ENCODE measurements around the gene PTPRN2.
A peak's percentile ranks its signal among the peaks of the same experiment; 100 is the strongest.
"Not testable (repeated sequence)": the region's sequence is repeated elsewhere in the genome, so short reads cannot be mapped to it uniquely, and the experiment has no call there.

PTPRN2 gene

DNA sequence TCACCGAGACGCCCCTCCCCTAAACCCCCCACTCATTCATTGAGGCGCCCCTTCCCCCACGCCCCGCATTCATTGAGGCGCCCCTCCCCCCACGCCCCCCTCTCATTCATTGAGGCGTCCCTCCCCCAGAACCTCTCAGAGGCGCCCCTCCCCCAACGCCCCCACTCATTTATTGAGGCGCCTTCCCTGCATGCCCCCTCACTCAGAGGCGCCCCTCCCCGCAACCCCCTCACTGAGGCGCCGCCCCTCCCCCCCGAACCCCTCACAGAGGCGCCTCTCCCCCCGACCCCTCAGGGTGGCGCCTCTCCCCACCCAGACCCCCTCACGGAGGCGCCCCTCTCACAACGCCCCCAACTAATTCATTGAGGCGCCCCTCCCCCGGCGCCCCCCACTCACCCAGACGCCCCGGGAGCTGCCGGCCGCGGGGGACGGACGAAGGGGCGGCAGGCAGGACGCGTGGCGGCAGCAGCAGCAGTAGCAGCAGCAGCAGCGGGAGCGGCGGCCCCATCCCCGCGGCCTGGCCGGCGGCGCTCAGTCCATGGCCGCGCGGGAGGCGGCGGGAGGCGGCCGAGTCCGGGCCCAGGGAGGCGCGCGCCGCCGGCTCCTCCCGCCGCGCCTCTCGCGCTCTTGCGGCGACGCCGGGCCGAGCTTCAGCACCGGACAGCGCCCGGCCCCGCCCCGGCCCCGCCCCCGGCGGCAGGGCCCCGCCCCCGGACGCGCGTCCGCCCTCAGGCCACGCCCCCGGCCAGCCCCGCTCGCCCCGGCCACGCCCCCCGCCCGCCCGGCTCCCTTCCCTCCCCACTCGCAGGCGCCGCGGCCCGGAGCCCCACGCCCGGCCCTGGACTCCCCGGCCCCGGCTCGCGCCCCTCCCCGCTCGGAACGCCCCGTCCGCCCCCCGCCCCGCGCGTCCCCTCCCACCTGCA lies at the start of gene PTPRN2:
Gene PTPRN2, minus strand, starts transcription at position 662 of the 923 bp plus-strand sequence.
- DNase-seq (ENCODE audit: low read depth in 4 of 4, low spot score in 1 of 4), result peak; percentile 20 to 52 (median 43)

DNA sequence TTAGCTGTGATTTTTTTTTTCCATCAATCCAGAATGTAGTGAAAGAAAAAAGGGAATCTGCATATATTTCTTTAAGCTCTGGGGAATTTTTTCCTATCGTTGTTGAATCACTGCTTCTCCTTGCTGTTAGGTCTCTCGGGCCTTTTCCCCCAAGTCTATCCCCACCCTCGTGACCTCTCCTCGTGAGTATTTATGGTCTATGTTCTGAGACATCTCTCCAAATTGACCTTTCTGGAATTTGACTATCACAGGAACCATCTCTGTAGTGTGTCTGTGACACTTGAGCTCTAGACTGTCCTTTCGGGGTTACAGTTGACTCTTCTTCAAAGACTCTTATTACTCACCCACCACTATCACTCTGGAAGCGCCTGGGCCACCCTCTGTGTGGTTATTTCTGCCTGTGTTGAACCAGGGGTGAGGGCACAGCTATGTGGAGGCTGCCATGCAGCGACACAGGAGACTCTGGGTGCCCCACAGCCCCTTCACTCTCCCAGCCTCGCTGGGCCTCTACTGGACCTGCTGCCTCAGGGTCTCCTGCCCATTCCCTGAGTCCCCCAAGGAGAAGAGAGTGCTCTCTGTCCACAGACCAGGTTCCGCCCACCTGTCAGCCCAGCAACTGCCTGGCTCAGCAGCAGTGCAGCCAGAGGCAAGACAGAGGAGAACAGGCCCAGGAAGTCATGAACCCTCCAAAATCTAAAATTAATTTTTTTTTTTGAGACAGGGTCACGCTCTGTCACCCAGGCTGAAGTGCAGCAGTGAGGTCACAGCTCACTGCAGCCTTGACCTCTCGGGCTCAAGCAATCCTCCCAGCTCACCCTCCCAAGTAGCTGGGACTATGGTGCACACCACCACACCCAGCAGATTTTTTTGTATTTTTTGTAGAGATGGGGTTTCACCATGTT lies 45.7 kb upstream of the PTPRN2 start:
- DNase-seq (ENCODE audit: low read depth in 4 of 4, low spot score in 1 of 4), result no peak

DNA sequence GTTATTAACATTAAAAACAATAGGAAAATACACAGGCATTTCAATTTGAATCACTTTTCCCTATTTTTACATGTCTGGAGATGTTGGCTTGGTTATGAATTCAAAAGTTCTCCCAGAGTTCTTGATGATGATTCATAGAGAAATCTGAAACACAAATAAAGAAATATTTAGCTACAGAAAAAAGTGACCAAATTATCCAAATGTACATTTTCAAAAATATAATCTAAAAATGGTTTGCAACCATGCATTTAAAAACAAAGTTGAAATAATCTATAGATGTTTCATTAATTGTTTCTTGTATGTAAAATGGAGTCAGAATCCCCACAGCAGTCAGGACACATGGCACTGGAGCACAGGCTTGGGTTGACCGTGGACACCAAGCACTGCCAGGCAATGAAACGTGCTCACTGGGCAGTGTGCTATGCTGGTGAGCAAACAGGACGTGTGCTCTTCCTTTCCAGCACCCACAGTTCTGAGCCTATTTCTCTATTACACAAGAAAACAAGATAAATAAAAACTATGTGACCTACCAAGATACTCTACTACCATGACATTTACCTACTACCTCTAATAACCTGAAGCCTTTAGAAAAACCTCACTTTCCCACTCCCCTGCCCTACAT lies 44.1 kb upstream of the PTPRN2 start:
- DNase-seq (ENCODE audit: low read depth in 4 of 4, low spot score in 1 of 4), result no peak

DNA sequence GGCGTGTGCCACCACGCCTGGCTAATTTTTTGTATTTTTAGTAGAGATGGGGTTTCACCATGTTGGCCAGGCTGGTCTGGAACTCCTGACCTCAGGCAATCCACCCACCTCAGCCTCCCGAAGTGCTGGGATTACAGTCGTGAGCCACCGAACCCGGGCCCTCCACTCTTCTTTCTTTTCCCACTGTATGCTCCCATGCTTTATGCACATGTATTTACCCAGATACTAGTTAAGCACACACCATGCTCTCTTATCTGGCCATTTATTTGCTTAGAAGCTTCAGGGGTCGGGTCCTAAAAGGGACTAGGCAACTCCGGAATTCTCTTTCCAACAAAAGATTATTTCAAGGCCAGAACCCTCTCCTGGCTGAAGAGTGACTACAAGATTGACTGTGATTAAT lies 38.7 kb upstream of the PTPRN2 start:
- DNase-seq (ENCODE audit: low read depth in 4 of 4, low spot score in 1 of 4), result not testable (repeated sequence)

DNA sequence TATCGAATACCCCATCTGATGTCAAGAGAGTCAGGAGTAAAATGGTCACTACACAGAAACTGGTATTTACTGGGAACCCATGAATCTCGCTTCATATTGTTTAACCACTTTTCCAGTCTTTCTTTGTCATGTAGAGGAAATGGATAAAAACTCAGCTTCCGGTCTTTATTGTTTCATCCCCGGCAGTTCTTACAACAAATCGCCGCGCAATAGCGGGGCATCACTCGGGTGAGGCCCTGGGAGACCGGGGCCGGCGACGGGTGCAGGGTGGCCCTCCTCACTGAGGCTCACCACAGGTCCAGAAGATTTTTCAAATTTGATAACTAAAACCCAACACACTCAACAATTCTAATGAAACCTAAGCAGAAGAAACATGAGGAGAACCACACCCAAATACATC lies 35.6 kb upstream of the PTPRN2 start:
- no peak for DNase-seq (ENCODE audit: low read depth in 4 of 4, low spot score in 1 of 4)

DNA sequence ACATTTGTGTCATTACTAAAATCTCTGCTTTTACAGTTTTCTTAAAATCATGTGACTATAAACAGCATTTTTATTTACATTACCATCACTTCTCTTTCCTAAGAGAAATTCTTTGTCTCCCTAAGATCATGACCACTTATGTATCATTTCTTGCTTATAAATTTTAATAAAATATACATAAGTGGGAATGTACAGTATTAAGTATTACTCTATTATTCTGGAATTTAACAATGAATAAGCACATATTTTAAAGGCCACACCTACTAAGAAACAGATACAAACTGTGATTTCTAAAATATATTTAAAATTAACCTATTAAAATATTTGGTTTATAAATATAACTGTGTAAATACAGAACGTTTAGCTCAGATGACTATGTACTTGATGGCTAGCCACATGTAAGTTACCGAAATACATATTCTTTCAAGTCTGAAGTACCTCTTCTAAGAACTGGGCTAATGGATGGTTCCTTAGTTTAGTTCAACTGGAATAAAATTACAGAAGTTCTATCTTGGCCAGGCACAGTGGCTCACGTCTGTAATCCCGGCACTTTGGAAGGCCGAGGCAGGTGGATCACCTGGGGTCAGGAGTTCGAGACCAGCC lies 33.3 kb upstream of the PTPRN2 start:
- DNase-seq (ENCODE audit: low read depth in 4 of 4, low spot score in 1 of 4), result no peak

DNA sequence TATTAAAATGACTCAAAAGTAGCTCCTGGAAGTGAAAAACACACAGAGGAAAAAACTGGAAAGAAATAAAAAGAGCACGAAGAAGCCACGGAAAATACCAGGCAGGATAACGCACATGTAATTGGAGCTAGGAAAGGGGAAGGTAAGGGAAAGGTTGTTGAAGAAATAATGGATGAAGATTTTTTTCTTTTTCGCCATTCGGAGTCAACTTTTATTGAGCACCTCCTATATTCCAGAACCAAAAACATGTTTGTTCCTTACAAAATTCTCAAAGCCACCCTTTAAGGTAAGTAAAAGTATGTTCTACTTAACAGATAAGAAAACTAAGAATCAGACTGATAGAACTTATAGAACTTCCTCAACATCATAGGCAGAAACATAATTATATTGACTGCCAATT lies 32.8 kb upstream of the PTPRN2 start:
- DNase-seq (ENCODE audit: low read depth in 4 of 4, low spot score in 1 of 4), result no peak

DNA sequence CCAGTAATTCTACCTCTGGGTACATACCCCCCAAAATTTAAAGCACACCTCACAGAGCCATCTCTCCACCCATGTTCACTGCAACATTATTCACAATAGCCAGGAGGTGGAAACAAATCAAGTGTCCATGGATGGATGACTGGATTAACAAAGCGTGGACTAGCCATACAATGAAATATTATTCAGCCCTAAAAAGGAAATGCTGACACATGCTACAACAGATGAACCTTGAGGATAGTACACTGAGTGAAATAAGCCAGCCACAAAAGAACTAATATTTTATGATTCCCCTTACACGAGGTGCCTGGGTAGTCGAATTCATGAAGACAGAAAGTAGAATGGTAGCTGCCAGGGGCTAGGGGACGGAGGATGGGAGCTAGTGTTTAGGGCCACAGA lies 31.1 kb upstream of the PTPRN2 start:
- DNase-seq (ENCODE audit: low read depth in 4 of 4, low spot score in 1 of 4), result no peak

DNA sequence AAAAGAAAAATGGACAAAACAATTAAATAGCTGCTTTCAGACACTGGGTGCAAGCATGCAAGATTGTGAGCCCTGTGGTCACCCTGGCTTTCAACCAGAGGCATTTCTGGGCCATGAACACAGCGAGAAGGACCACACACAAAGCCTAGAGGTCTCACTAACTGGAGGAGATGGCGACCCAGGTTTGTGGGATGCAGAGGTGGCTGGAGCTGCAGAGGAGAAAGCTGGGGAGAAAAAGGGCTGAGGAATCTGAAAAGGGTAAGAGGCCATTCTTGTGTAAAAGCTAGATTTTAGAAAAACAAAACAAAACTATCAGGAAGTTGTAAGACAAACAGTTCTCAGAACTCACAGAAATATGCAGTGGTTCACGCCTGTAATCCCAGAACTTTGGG lies 30.1 kb upstream of the PTPRN2 start:
- DNase-seq (ENCODE audit: low read depth in 4 of 4, low spot score in 1 of 4), result no peak

DNA sequence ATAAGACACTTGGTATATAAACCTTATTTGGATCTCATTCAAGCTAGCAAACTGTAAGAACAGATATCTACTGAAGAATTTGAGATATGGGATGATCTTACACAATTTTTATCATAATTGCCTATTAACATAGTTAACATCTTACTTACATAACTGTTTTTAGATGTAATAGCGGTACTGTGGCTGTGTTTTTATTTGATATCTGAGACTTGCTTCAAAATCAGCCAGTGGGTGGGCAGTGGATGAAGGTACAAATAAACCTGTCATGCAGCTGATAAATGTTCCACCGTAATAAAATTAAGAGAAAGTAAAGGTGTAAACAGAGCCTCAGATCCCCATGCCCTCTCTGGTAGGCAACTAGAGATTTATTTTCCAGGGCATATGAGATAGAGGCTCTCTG lies 28.4 kb upstream of the PTPRN2 start:
- DNase-seq (ENCODE audit: low read depth in 4 of 4, low spot score in 1 of 4), result no peak

DNA sequence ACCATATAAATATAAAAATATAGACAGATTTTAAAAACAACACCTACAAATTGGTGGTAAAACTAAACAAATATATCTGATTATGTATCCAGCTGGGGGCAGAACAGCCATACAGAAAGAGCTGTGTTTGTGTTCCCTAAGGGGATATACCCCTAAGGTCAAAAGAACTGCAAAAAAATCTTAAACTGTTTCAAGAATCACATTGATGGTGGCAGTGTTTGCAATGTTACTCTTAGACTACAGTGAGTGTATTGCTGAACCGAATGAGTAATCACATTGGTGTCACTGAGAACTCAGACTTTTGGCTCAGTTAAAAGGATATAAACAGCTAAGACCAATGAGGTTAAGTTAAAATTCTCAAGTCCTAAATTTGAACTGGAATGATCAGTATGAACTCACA lies 27.1 kb upstream of the PTPRN2 start:
- no peak for DNase-seq (ENCODE audit: low read depth in 4 of 4, low spot score in 1 of 4)

DNA sequence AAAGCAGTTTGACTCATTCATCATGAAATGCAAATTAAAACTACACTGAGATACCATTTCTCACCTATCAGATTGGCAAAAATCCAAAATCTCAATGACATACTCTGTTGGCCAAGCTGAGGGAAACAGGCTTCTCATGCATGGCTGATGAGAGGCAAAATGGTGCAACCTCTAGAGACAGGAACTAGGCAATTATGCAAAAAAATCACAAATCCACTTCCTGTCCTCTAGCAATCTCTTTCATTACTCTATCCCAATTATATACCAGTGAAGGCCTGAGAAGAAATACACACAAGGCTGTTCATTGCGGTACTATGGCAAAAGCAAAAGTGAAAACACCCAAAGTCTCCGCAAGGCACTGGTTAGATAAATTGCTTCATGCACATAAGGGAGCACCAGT lies 25.9 kb upstream of the PTPRN2 start:
- DNase-seq (ENCODE audit: low read depth in 4 of 4, low spot score in 1 of 4), result no peak

DNA sequence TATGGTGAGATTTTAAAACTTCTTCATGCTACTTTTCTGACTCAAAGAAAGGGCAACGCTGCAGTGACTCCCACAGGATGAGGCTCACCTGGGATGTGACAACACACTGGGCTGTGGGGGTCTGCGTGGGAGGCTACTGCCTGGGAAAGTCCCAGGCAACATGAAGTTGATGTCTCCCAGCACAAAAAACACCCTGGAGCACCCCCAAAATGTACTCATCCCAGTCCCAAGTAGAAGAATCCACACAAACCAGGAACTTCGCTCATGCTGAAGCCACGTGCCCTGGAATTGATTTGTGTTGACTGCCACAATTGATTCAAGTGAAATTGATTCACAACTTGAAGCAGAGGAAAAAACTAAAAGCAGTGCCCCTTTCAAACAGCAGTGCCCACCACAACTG lies 24.9 kb upstream of the PTPRN2 start:
- DNase-seq (ENCODE audit: low read depth in 4 of 4, low spot score in 1 of 4), result no peak

DNA sequence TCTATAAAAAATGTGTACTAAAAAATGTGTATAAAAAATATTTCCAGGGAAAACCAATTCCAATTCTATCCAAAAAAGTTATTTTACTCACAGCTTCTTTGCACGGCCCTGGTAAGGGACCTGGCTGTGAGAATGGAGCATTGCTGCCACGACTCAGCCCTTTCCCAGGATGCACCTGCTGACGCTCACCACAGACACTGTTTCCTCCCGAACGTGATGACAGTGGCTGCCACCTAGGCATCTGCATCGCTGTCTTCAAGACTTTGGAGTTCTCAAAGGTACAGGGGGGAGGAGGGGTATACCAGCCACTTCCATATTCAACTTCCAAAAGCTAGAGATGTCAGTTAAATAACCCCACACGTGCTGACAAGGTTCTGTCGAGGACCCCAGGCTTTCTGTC lies 23.9 kb upstream of the PTPRN2 start:
- DNase-seq (ENCODE audit: low read depth in 4 of 4, low spot score in 1 of 4), result no peak

DNA sequence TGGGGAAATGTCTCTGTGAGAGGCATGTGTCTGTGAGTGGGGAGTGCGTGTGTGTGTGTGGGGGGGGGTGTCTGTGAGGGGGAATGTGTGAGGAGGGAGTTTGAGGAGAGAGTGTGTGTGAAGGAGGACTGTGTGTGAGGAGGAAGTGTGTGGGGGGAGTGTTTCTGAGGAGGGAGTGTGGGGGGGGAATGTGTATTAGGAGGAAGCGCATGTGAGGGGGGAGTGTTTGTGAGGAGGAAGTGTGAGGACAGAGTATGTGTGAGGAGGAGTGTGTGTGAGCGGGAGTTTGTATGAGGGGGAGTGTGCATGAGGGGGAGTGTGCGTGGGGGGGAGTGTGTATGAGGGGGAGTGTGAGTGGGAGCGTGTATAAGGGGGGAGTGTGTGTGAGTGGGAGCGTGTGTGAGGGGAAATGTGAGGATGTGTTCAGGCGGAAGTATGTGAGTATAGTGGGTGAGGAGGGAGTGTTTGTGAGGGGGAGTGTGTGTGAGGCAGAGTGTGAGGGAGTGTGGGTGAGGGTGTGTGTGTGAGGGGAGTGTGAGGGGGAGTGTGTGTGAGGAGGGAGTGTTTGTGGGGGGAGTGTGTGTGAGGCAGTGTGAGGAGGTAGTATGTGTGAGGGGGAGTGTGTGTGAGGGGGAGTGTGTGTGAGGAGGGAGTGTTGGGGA lies 21.8 kb upstream of the PTPRN2 start:
- no peak for DNase-seq (ENCODE audit: low read depth in 4 of 4, low spot score in 1 of 4)

DNA sequence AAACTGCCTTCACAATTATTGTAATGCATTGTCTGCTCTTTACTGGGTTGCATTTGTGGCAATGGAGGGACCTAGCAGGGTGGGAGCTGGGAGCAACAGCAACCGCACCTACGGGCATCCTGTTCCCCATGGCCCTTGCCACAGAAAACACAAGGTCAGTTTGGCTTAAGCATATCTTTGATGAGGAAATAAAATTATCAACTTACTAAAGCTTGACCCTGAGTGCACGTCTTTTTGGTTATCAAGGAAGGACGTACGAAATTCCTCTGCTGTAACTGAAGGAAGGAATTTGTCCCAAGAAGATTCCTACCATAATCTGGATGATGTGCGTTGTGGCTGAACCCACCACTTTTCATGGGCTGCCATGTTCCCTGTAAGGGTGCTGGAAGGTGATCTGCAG lies 19.9 kb upstream of the PTPRN2 start:
- DNase-seq (ENCODE audit: low read depth in 4 of 4, low spot score in 1 of 4), result no peak

DNA sequence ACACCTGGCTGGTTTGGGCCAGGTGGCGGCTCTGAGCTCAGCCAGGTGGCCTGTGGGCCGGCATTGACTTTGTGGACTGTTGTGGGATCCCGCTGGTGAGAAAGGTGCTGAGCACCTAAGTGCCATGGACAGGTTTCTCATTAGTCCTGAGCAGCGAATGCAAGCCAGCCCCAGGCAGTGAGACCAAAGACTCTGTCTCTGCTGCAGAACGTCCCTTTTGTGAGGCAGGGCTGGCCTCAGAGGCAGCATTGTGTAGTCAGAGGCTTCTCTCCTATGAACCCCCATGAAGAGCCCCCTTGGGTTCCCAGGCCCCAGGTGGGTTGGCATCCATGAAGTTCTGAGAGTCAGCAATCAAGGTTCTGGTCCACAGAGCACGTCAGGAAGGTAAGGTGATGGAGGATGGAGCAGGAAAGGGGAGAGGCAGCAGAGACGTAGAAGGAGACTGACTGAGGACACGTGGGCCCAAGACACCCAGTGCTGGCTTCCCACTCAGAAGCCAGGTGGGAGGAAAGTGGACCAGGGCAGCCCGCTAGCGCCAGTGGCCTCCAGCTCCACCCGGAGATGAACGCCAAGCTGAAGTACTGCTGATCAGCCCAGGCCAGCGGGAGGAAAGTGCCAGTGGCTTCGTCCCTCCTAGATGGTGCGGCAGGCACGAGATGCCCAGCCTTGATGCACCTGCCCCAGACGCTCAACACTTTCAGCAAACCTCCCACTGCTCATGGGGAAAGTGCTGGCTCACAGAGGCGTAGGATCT lies 19.2 kb upstream of the PTPRN2 start:
- no peak for DNase-seq (ENCODE audit: low read depth in 4 of 4, low spot score in 1 of 4)

DNA sequence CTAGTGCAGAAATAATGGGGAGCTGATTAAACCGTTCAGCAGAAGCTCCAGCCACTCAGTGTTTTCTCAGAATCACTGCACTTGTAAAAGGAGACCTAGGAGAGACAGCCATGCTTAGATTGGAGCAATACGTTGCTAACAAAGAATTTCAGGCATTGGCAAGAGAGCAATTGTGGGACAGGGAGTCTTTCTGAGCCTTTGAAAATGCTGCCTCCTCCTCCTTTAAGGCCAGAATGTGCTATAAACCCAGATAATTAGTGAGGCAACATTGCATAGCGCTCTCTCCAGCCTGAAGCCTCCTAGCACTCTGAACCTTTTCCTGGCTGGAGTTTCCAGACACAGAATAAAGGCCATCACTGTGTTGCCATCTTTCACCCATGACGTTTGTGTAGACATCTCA lies 18.5 kb upstream of the PTPRN2 start:
- DNase-seq (ENCODE audit: low read depth in 4 of 4, low spot score in 1 of 4), result no peak

DNA sequence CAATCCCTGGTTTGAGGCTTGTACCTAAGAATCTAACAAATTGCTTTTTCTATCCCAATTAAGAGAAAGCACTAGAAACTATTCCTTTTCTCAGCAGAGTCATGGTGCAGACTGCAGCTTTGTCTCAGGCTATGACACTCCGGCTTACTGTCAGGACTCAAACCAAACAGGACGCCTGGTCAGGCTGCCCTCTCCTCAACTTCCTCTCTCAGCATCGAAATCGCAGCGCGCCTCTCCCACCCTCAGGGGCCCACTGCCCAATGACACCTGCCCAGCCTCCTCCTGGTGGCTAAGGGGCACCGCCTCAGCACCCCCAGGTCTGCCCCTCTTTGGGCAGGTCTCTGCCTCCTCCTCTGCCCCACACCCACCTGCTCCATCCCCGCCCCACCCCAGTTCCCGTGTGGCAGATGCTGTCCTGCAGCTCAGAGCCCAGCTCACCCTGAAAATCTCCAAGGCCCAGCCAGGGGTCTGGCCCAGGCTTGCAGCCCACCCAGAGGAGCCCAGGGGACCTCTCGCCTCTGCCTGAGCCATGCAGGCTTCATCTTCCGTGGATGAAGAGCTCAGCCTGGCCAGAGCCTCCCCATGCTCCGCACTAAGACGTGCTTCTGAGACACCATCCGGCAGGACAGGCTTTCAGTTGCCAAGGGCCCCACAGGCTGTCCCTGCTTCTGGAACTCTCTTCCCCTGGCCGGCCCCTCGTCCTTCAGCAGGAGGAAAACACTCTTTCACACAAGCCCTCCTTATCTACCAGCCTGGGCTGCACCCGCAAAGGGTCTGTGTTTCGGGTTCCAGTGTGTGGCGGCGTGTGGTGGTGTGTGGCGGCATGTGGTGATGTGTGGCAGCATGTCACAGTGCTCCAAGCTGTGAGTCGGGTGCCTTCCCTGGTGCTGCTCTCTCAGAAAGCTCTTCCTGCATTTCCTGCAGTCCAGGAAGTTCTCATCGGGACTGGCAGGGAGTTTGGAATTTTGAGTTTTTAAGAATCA lies 16.4 kb upstream of the PTPRN2 start:
- DNase-seq (ENCODE audit: low read depth in 4 of 4, low spot score in 1 of 4), result no peak
